ENCODE measurements around the gene CTIF. TPM values are rescaled to one million over a fixed set of nuclear protein-coding genes. Genes with fewer than 3 reads are reported as not detected.

CTIF gene
- polyA plus RNA-seq, 1 donor: 18.9 TPM

DNA sequence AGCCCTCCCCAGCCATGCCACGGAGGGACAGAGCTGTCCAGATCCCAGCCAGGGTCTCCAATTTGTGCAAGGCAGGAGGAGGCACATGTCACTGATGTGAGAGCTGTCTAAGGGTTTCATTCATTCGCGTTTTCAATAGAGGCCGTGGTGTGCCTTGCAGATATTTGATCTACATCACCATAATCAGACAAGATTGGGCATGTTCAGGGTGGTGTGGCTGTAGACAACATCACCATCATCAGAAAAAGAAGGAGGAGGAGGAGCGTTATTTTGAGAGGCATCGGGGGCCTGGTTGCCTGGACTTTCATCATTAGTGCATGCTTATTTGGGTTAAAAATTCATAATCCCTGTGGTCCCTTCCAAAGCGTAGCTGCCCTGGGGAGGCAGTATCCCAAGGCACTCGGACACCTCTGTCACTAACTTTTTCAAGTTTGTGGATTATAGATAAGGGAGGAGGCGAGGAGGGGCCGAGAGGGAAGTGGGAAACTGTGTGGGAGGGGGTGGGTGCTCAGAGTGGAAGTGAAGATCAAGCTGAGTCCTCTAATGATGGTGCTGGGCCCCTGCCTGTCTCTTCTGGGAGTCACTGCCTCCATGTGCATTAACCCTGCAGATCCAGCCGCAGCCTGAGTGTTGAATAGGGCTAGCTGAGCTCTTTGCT, 194.1 kb downstream of the CTIF start:
- DNase-seq: no peak

DNA sequence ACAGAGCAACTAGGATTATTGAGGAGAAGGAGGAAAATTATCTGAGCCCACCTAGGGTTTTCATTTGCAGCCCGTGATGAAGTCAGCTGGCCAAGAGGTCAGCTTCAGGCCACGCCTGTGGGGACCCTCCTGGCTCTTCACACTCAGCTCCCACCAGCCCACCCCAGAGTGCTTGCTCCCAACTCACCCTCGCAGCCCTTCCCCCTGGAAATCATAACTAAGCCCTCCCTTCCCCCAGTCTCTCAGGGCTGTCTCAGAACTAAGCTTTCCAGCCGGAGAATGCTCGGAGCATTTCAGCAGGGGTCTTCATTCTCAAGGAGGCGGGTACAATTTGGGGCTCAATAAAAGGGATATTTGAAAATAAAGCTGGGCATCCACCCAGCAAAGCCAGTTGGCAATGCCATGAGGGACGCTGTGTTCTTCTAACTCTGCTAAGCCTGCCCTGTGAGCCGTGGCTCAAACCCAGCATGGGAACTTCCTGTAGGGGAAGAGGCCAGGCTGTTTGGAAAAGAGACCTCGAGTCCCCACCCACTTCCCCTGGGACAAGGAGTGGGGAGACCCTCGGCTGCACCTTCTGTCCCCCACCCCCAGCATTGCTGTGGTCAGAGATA, 194.9 kb downstream of the CTIF start:
- DNase-seq: no peak

DNA sequence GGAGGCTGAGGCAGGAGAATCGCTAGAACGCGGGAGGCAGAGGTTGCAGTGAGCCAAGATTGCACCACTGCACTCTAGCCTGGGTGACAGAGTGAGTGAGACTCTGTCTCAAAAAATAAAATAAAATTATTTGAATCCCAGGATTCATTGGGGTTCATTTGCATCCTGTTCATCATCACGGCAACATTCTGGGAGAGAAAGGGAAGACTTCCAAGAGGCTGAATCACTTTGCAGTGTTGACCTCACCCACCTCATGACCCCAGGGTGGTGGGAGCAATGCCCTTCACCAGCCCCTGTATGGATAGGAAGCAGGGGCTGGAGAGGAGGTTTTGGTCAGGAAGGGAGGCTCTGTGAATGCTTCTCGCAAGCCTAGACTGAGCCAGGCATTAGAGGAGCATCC, 195.6 kb downstream of the CTIF start:
- DNase-seq: no peak

DNA sequence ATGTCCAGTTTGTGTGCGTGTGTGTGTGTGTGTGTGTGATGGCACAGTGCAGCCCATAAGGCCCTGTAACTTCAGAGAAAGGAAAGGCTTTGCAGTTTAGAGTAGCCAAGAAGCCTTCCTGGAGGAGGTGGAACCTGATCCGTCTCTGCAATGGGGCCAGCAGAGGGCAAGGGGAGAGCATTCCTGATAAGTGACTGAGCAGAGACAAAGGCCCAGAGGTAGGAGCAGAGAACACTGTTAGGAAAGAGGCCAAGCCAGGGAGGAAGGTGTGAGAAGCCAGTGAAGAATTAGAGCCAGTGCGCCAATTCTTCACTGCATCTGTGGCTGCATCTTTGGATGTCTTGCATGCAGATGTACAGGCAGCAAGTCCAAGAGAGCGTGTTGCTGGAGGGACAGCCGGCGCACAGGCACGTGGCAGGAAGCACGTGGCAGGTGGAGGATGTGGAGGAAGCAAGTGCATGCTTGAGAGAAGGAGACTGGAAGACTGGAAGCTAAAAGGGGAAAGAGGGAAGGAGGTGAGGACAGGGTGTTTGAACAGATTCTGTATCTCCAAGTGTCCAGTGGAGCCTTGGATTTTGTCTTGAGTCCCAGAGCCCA, 196.3 kb downstream of the CTIF start:
- no peak for DNase-seq

DNA sequence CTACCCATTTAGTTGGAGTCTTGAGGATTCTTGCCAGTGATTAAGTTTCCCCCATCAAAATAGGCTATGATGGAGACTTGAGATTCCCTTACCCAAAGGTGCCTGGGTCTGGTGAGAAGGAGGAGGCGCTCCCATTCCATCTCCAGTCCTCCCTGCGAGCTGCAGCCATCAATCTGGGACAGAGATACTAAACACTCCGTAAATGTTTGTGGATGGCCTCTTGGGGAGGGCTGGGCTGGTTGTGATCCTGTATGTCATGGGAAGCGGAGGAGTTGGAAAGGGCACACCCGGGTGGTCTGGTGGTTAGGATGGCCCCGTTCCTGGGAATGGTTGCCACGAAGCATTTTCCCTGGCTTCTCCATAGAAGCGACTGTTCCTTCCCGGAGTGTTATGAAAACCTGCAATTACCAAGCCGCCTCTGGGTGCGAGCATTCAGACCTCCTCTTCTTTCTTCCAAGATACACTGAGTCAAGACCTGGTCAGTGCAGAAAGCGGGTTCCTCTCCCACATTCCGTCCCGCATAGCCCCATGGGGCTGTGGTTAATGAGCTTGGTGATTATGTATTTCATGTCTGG, 196.9 kb downstream of the CTIF start:
- DNase-seq: peak; percentile 44

DNA sequence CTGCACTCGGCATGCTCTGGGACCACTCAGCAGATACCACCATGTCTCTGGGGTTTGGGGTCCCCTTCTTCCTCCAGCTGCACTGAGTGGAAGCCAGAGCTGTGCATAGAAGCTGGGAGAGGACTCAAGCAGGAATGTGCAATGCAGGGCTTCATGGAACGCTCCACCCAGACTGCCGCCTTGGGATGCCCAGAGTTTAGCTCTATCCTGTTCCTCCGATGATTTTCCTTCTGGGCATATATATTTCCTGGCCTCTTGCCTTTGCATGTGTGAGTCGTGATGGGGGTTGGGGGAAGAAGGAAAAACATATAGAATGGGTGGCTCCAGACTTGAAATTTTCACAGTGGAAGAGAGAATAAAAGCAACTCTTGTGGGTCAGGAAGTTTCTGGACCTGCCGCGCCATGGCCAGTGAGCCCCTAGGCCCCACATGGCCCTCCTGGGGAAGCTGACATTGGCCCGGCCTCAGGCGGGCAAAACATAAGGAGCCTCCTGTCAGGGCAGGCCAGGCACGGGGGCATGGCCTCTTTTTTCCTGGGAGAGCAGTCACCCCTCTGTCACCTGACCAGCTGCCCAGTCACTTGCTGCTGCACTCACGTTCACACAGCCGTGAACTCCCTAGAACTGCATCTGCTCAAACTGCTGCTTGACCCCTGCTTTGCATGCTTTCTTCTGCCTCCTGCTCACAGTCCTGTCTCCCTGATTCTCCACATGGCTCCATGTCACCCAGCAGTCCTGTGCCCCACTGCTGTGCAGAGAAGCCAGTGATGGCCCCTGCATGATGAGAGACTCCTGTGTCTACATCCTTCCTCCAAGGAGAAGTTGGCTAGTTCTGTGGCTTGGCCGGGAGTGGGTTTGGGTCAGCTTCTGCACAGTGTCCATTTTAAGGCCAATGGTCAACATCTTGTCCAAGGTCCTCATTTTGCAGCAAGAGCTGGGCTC, 197.8 kb downstream of the CTIF start:
- no peak for DNase-seq

DNA sequence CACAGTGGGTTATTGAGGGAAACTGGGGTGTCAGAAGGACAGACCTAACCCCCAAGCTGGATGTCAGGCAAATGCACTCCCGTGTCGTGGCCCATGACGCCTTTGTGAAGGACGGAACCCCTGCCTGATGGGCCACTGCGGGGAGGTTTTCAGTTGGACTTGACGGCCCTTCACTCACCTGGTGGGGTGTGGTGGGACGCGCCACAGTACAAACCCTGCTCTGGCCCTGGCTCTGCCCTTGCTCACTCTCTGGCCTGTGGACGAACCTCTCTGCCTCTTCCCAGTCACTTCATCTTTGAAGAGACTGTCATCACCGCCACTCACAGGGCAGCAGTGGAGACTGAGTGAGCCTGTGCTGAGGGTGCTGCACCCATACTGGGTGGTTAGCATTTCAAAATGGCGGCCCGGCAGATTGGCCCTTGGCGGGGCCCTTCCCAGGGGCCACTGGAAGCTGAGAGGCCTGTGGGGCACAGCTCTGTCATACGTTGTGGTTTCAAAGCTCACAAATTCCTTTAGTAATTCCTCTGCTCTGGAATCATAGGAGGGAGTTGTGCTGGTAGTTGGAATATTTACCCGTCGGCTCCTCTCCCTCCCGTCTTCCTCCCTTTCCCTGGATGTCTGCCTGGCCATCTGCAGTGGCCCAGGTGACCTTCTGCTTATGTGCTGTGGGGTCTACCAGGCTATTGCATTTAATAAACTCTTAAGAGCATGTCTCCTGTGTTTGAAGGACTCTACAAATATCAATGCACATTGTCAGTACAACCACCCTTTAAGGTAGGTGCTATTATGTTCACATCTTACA, 200.6 kb downstream of the CTIF start:
- no peak for DNase-seq

DNA sequence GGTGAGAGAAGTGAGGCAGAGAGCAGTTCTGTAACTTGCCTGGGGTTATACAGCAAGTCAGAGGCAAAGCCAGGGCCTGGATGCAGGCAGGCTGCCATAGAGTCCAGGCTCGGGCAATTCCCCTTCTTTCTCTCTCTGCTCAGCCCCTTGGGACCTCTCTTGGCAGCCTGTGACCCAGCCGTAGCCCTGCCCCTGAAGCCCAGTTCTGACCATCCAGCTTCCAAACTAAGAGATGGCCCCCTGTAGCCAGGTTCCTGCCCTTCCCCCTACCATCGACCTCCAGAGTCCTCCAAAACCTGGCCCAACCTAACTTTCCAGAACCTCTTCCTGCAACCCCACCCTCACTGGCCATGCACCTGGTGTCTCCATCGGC, 201.2 kb downstream of the CTIF start:
- no peak for DNase-seq

DNA sequence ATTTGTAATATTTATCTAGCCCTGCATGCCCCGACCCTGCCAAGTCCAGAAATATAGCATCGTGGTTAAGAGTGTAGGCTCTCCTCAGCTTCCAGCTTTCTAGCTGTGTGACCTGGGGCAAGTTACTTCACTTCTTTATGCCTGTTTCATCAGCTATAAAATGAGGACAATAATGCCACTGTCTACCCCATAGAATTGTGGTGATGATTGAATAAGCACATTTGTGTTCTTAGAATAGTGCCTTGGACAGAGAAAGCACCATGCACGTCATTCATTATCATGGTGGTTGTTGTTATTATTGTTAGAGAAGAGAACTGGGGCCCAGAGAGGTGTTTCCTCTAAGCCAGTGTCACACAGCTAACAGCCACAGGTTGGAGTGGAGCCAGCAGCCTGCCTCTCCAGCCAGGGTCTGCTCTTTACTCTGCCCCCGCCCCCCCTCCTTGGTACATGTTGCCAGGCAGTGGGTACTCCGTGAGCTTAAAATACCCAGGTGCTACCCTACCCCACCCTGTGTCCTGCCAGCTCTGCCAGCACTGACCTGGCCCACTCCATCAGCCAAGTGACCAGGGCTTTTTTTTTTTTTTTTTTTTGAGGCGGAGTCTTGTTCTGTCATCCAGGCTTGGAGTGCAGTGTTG, 202.1 kb downstream of the CTIF start:
- no peak for DNase-seq

DNA sequence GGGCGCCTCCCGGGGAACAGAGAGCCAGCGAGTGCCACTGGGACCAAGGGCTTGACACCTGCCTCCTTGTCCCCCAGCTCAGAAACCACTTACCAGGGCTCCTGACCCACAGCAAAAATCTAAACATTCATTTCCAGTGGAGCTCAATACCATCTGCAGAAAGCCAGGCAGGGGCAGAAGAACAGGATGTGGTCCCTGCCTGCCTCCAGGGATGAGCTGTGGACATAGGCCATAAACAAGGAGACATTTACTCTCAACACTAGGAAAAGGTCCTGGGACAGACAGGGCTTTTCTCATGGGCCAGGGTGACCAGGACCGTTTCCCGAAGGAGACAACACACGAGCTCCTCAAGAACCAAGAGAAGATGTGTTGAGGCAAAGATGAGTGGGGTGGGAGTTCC, 203.0 kb downstream of the CTIF start:
- no peak for DNase-seq

DNA sequence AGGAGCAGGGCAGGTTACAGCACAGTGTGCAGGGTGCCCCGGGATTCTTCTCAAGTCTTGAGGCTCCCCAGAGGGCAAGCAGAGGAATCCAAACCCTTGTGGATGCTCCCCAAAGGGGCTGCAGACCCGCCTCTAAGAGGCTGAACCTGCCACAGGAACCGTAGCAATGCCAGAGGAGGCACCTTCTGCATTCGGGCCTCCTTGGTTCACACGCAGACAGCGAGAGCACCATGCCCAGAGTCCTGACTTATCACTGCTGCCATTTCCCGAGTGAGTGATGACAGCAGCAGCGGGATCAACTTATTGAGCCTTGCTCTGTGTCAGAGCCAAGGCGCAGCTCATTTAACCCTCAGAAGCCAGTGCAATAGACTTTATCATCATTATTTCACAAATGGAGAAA, 203.5 kb downstream of the CTIF start:
- DNase-seq: no peak

DNA sequence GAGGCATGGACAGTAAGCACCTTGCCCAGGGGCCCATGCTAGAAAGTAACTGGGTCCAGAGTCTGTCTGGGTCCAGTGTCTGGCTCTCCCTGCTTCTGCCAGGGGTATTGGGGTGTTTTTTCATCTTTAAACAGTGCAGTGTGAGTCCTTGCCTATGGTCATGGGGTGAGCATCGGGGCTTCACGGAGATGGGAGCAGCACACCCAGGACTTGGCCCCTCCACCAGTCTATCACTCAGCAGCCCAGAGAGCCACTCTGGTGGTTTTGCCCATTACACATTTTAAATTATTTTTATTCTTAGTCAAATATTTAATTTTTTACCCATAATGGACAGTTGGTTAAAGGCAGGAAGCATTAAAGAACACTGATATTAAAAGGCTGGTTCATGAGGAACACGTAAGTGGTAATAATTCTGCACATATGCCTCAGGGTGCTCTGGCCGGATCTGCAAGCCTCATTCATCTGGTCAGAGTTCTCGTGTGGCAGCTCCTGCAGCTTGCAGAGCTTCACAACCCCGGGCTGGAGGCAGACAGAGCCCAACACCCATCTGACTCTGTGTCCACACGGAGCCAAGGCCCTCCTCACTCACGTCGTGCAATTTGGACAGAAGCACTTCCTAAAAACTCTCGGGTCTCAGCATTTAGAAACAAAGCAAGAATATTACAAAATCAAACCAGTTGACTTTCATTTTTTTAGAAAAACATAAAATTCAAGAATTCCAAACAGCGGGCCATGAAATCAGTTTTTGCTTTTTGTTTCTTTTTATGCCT, 204.1 kb downstream of the CTIF start:
- no peak for DNase-seq

DNA sequence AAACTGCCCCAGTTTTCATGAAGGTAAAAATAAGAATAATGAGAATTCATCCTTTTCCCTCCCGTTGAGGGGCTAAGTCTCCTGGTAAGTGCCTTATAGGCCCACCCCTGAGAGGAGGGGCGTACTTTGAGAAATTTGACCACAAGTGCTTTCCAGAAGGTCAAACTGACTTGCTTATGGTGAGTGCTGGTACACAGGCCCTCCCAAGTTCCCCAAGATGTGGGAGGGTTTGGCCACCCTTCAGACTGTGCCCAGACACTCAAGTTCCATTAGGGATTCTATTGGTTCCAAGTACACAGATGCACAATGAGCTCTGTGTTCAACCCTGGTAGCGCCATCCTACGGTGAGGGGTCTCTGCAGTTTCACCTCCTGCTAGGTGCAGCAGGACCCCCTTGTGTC, 205.1 kb downstream of the CTIF start:
- DNase-seq: no peak

DNA sequence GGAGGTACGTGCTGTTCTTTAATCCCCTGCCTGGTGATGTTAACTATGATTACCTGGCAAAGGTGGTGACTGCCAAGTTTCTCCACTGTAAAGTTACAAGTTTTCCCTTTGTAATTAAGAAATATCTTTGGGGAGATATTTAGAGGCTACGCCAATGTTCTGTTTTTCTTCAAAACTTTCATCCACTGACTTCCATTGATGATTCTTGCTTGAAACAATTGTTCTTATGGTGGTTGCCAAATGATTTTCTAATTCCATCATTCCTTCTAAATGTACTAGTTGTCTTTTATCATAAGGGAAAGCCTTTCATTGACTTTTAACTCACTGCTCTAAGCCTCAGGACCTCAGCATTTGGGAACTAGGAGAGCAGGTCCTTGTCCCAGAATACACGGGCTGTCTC, 206.5 kb downstream of the CTIF start:
- DNase-seq: no peak

DNA sequence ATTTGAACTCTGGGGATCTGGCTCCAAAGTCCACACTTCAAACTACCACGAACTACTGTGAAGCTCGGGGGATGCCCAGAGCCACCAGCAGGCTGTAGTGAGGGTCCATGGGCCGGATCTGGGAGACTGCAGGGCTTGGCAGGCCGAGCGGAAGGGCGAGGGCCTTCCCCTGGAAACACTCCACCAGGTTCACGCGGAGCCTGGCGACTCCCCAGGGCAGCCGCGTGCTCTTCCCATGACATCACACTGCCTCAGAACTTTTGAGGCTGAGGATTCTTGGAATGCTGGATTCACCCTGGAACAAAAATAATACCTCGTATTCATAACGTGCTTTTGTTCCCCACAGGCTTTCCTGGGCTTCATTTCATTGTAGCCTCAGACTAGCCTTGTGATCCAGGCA, 210.9 kb downstream of the CTIF start:
- no peak for DNase-seq

DNA sequence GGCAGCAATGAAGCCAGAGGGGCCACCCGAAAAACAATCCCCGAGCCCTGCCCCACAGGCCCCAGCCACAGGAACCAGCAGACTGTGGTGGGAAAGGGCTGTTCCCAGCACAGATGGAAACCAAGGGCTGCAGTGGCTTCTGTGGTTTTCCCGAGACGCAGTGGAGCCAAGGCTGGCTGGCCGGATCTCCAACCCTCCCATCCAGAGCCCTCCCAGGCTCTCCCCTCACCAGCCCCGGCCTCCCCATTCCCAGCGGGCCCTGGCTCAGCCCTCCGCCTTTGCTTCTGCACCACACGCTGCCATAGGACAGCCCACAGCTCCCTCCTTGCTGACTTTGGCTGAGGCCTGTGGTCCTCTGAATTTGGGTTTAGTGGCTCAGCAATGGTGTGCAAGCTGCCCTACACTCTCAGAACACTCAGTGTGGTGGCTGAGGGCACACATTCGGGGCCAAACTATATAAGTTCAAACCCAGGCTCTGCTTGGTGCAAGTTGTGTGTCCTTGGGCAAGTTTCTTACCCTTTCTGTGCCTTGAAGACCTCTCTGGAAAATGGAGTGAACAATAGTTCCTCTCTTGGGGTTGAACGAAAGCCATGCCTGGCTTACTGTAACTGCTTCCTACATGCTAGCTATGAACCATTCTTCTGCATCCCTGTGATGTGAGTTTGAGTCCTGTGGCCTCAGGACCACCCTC, 211.8 kb downstream of the CTIF start:
- no peak for DNase-seq

DNA sequence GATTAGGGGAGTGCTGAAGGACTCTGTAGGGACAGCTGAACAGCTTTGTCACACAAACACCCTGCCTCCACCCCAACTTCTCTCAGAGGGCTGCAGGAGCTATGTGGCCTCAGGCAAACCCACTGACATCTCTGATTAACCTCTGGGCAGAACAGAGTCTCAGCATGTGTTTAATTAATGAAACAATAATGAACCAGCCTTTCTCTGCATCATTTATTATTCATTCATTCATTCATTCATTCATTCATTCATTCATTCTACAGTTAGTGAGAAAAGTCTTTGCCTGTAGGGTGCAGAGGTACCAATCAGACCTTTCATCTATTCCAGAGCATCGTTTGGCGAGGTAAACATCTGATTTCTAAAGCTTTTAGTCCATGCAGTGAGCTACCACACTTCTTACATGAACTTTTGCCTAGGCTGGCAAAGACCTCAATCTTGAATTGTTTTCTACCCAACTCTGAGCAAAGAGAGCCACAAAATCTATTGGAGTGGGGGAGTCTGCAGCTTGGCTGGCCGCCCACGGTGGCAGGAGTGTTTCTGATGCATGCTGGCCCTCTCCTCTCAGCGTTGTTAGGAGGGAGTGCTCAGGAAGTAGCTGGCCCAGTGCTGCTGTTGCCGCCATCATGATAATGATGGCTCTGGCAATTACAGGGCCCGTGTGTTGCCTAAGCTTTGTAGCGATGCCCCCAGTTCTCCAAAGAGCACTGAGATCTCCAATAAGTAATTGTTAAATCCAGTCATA, 213.1 kb downstream of the CTIF start:
- DNase-seq: no peak

DNA sequence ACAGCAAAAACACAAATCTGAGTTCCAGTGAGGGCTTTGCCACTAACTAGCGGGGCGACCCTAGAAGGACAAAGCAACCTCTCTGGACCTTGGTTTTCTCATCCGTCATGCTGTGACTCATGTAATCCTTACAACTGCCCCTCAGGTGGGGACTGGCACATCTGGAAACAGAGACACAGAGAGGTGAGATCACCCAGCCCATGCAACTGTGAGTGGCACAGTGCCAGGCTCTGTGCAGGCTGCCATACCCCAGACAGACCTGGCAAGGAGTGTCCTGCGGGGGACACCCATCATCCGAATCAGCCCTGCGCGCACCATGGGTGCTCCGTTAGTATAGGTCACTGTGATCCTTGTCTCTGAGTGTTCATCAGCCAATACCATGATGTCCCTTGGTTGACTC, 213.6 kb downstream of the CTIF start:
- no peak for DNase-seq

DNA sequence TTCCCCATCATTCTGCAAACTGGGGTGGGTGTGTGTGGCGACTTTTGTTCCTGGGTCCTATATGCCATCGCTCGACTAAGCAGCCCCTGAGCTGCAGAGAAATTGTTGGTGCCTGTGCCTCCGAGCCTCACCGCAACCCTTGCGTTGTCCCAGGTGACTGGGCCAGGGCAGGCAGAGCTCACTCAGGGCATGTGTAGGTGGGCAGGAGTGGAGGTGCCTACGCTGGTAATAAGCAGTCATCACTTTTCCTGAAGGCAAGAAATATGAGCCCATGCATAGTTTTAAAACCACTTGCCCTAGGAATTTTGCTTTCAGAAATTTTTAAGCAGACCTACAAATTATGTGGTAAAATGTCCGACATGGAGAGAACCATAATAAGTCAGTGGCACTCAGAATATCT, 214.1 kb downstream of the CTIF start:
- no peak for DNase-seq

Measured in left kidney (tissue), 2 donors.